Psoas muscle (tissue), 8 donors: ENCODE results near the gene SERPINI1. TPM values are rescaled to one million over a fixed set of nuclear protein-coding genes. Genes with fewer than 3 reads are reported as not detected.

Experiments used
- ATAC-seq, 4 donors: fragments of 200-7000 bp; cut with Tn5 transposase; one replicate each; pipeline ENCODE4 v1.9.1; 2020; ENCODE audit warnings: moderate library complexity in 3 of 4, mild to moderate bottlenecking in 2 of 4
- DNase-seq, 2 donors: peaks; one replicate each; pipeline ENCODE4 v3.0.0-alpha.2; 2020
- H3K27ac ChIP-seq: fragments of 200-600 bp; one replicate; pipeline ENCODE4 v1.8.0; 2022
- H3K27me3 ChIP-seq, 3 donors: fragments of 200-600 bp in 1 of 3; one replicate each; pipeline versions ENCODE4 v1.6.1 to v1.8.0; 2013 to 2022; ENCODE audit warnings: low read length in 2 of 3, mild to moderate bottlenecking in 2 of 3, moderate library complexity in 1 of 3; ENCODE audit not compliant: insufficient read depth in 3 of 3
- H3K36me3 ChIP-seq, 2 donors: fragments of 200-600 bp in 1 of 2; one replicate each; pipeline versions ENCODE4 v1.6.1 to v1.8.0; 2013 to 2022; ENCODE audit warnings: low read depth in 1 of 2, mild to moderate bottlenecking in 1 of 2, moderate library complexity in 1 of 2; ENCODE audit not compliant: insufficient read depth in 1 of 2
- H3K4me1 ChIP-seq: fragments of 200-600 bp; one replicate; pipeline ENCODE4 v1.8.0; 2022
- H3K4me3 ChIP-seq: fragments of 200-600 bp; one replicate; pipeline ENCODE4 v1.8.0; 2022; ENCODE audit warnings: mild to moderate bottlenecking
- H3K9me3 ChIP-seq: fragments of 200-600 bp; one replicate; pipeline ENCODE4 v1.8.0; 2022
- WGBS, 3 donors: extraction: QIAGEN DNeasy Blood & Tissue Kit; methylation state at CpG; one replicate each; pipeline versions ENCODE4 v1.1.6 to v1.1.7; 2013; 5-methylcytosine and 5-hydroxymethylcytosine counted together
- intact Hi-C, 2 donors: fragments of 100-400 bp; cut with DNase I; formaldehyde crosslinking; loops; one replicate each; pipeline versions ENCODE4 v1.11.0 to v1.14.2; 2022
- polyA plus RNA-seq, 3 donors: library from polyadenylated mRNA; stranded (reverse); fragments of 200-250 nt; gene quantifications; one replicate each; pipeline ENCODE4 v1.2.3, GENCODE V29; 2013
- total RNA-seq, 4 donors: library from RNA; stranded (reverse); fragmentation: NEBNext Ultra II Directional in 2 of 4; extraction: Animal tissue kit (Norgen Biotek cat#: 25700) in 2 of 4; gene quantifications; one replicate each; pipeline versions ENCODE4 v1.2.1 to v1.2.4, GENCODE V29; 2021 to 2023
- TF ChIP-seq, protein P1 (sequence below): fragments of 200-600 bp; IDR thresholded peaks from one replicate; pipeline ENCODE4 v1.8.0; 2022; ENCODE audit warnings: antibody characterized with exemption
- donor health status: healthy with polysubstance abuse.
- donor health status: DM: no; HTN: no; CAD: no; lungs with moderate emphysema.
- donor health status: Bipolar disorder and iron deficiency.
- donor health status: healthy.
- donor health status: DM: yes; HTN: yes; CAD: no.
- donor health status: DM: no; HTN: no; CAD: no.
- donor health status: DM: no; HTN: no; CAD: no.
- donor health status: DM: yes; HTN: yes; CAD: no.

Gene SERPINI1
- total and polyA plus RNA-seq, 7 donors: 1.8 to 5.0 (median 3.4) TPM

DNA sequence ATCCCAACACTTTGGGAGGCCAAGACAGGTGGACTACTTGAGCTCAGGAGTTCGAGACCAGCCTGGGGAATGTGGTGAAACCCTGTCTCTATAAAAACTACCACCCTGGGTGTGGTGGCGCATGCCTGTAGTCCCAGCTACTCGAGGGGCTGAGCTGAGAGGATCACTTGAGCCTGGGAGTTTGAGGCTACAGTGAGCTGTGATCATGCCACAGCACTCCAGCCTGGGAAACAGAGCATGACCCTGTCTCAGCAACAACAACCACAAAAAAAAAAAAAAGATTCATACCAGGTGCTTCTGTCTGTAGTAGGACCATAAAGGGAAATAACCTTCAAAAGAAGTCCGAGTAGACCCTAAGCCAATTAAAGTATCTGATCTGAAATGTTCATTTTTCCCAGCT lies 94.5 kb downstream of the SERPINI1 start:
- Histone ChIP-seq H3K4me3 (no peak overlapping the region), H3K4me1 (no peaks in the 10 kb centered on the region), H3K9me3 (no peaks in the 10 kb centered on the region), H3K27ac (no peak overlapping the region), H3K27me3 (no peaks in the 10 kb centered on the region), H3K36me3 (no peaks in the 10 kb centered on the region)
- WGBS, 3 donors: 69 to 75% (median 74%) methylated on average over 4 of the region's 4 CpGs
- TF ChIP-seq, protein P1, sequence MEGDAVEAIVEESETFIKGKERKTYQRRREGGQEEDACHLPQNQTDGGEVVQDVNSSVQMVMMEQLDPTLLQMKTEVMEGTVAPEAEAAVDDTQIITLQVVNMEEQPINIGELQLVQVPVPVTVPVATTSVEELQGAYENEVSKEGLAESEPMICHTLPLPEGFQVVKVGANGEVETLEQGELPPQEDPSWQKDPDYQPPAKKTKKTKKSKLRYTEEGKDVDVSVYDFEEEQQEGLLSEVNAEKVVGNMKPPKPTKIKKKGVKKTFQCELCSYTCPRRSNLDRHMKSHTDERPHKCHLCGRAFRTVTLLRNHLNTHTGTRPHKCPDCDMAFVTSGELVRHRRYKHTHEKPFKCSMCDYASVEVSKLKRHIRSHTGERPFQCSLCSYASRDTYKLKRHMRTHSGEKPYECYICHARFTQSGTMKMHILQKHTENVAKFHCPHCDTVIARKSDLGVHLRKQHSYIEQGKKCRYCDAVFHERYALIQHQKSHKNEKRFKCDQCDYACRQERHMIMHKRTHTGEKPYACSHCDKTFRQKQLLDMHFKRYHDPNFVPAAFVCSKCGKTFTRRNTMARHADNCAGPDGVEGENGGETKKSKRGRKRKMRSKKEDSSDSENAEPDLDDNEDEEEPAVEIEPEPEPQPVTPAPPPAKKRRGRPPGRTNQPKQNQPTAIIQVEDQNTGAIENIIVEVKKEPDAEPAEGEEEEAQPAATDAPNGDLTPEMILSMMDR: no peak
- intact Hi-C loops: no loop called here
- ATAC-seq (no peak), DNase-seq (no peak)

DNA sequence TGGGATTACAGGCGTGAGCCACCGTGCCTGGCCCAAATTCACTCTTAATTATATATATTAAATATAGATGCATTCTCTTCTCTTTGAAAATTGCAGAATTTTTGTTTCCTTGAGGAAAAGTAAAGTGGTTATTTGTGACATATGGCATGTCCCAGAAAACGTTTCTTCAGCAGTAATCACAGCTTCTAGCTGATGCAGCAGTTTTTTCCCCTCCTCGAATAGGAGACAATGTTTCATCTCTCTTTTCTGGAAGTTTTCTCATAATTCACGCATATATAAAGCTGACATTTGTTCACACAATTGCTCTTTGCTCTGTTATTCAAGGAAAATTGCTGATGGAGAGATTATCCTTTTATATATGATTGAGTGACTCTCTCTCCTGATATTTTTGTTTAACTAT lies 99.8 kb downstream of the SERPINI1 start:
- Histone ChIP-seq H3K36me3 (no peaks in the 10 kb centered on the region), H3K27me3 (no peaks in the 10 kb centered on the region), H3K9me3 (no peaks in the 10 kb centered on the region), H3K27ac (no peak overlapping the region), H3K4me1 (no peaks in the 10 kb centered on the region), H3K4me3 (no peak overlapping the region)
- DNase-seq (no peak), ATAC-seq (no peak)
- WGBS, 3 donors: 82 to 83% (median 83%) methylated on average over 5 of the region's 5 CpGs
- intact Hi-C loops: loop anchor here in 1 of 2 donors (5.0 kb wide), 1 partner anchor 47 kb away; no protein-coding TSS in a partner anchor
- TF ChIP-seq, protein P1: no peak

DNA sequence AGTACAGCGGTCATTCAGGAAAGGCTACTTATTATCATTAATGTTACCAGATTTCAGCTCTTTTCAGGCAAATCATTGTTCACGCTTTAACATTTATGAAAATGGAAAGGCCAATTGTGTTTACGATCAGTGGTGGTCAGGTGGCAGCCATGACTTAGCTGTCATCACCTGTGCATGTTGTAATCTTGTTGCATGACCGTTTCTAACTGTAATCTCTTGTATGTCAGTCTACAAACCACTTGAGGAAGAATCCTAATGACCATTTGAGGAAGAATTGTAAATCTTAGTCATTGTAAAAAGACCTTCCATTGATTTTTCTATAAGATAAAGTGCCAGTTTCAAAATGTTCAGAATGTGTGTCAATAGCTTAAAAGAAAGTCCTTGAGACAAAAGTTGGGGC lies 100.4 kb downstream of the SERPINI1 start:
- TF ChIP-seq, protein P1: no peak
- no peak overlapping the region for H3K4me3 ChIP-seq
- no peaks in the 10 kb centered on the region for H3K36me3 ChIP-seq
- intact Hi-C loops: loop anchor here in 1 of 2 donors (5.0 kb wide), 1 partner anchor 46 kb away; no protein-coding TSS in a partner anchor
- H3K4me1 ChIP-seq: no peaks in the 10 kb centered on the region
- DNase-seq (no peak), ATAC-seq (no peak)
- H3K9me3 ChIP-seq: no peaks in the 10 kb centered on the region
- H3K27ac ChIP-seq: no peak overlapping the region
- no peaks in the 10 kb centered on the region for H3K27me3 ChIP-seq
- WGBS, 3 donors: 76 to 83% (median 80%) methylated on average over 4 of the region's 4 CpGs

DNA sequence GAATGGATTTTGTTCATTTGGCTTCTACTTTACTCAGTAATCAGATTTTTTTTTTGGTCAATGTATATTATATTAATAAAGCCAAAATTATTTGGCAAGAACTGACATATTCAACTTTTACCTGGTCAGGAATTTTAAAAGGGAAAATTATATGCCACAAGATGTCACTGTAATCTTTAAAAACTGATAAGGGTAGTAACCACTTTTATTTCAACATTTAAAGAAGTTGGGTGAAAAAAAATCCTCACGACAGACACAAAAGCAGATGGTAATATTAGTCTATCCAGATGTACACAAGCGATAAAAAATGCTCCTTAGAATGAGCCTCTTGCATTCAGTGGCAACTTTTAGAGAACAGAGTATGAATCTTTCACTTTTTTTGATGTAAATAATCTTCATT lies 101.9 kb downstream of the SERPINI1 start:
- 41 to 48% (median 44%) methylated on average over 2 of the region's 2 CpGs for WGBS, 3 donors
- no peak for DNase-seq
- Histone ChIP-seq H3K9me3 (no peaks in the 10 kb centered on the region), H3K4me3 (no peak overlapping the region), H3K27ac (no peak overlapping the region), H3K27me3 (no peaks in the 10 kb centered on the region), H3K36me3 (no peaks in the 10 kb centered on the region), H3K4me1 (no peaks in the 10 kb centered on the region)
- intact Hi-C loops: loop anchor here in 1 of 2 donors (5.0 kb wide), 1 partner anchor 45 kb away; no protein-coding TSS in a partner anchor
- no peak for ATAC-seq
- TF ChIP-seq, protein P1: peak; percentile 33
